Lung (tissue), 13 donors: ENCODE results near the gene CKLF. TPM values are rescaled to one million over a fixed set of nuclear protein-coding genes. Genes with fewer than 3 reads are reported as not detected.
"Not testable (repeated sequence)": the region's sequence is repeated elsewhere in the genome, so short reads cannot be mapped to it uniquely, and the experiment has no call there.

Source experiments
- ATAC-seq: fragments of 200-7000 bp; cut with Tn5 transposase; one replicate; pipeline ENCODE4 v1.9.1; 2020; ENCODE audit warnings: moderate number of reproducible peaks; ENCODE audit not compliant: insufficient read depth, low FRiP score
- DNase-seq, 3 donors: peaks; one replicate each; pipeline ENCODE4 v3.0.0-alpha.2; 2013 to 2017
- H3K27ac ChIP-seq, 2 donors: one replicate each; pipeline ENCODE4 v1.5.1; 2013; ENCODE audit warnings: mild to moderate bottlenecking in 2 of 2, moderate library complexity in 2 of 2, control low read depth in 1 of 2, inconsistent platforms in 1 of 2, low read depth in 1 of 2, low read length in 1 of 2
- H3K27me3 ChIP-seq, 3 donors: one replicate each; pipeline ENCODE4 v1.5.1; 2013; ENCODE audit warnings: low read length in 2 of 3; ENCODE audit not compliant: control insufficient read depth in 3 of 3, insufficient read depth in 3 of 3
- H3K36me3 ChIP-seq, 4 donors: one replicate each; pipeline ENCODE4 v1.5.1; 2013; ENCODE audit warnings: low read length in 4 of 4, mild to moderate bottlenecking in 1 of 4, moderate library complexity in 1 of 4; ENCODE audit not compliant: control insufficient read depth in 4 of 4, insufficient read depth in 4 of 4
- H3K4me1 ChIP-seq, 5 donors: one replicate each; pipeline ENCODE4 v1.5.1; 2013; ENCODE audit warnings: low read length in 5 of 5, mild to moderate bottlenecking in 2 of 5, moderate library complexity in 1 of 5; ENCODE audit not compliant: control insufficient read depth in 5 of 5, insufficient read depth in 5 of 5
- H3K4me3 ChIP-seq: one replicate; pipeline ENCODE4 v1.5.1; 2013; ENCODE audit warnings: mild to moderate bottlenecking, control low read depth, moderate library complexity
- H3K9ac ChIP-seq, 2 donors: one replicate each; pipeline ENCODE4 v1.5.1; 2013; ENCODE audit warnings: low read length in 2 of 2, control low read depth in 1 of 2; ENCODE audit not compliant: insufficient read depth in 1 of 2
- H3K9me3 ChIP-seq, 4 donors: one replicate each; pipeline ENCODE4 v1.5.1; 2013; ENCODE audit warnings: low read length in 3 of 4, mild to moderate bottlenecking in 1 of 4, moderate library complexity in 1 of 4; ENCODE audit not compliant: control insufficient read depth in 4 of 4, insufficient read depth in 3 of 4
- WGBS, 2 donors: extraction: QIAGEN DNeasy Blood & Tissue Kit; methylation state at CpG; one replicate each; pipeline ENCODE4 v1.1.7; 2013; 5-methylcytosine and 5-hydroxymethylcytosine counted together
- polyA plus RNA-seq, 2 donors: library from polyadenylated mRNA; stranded (reverse); fragments of 200-250 nt; gene quantifications; one replicate each; pipeline ENCODE4 v1.2.1, GENCODE V29; 2013
- small RNA-seq: library from RNA; depleted of rRNA; stranded (forward); fragments of <200 nt; gene quantifications from one replicate; pipeline ENCODE3, GENCODE V24; 2014; ENCODE audit warnings: low replicate concordance
- total RNA-seq, 2 donors: library from RNA; depleted of rRNA in 1 of 2; stranded (reverse); fragments of >200 nt in 1 of 2; gene quantifications; one replicate each; pipeline ENCODE4 v1.2.1, GENCODE V29; 2014 to 2021
- TF ChIP-seq, protein P1 (sequence below): IDR thresholded peaks from 2 replicates; pipeline ENCODE4 v1.5.1; 2012; ENCODE audit warnings: mild to moderate bottlenecking; ENCODE audit errors: control extremely low read depth, extremely low read depth
- donor health status: control.
- donor health status: control.
- donor health status: Bipolar disorder and iron deficiency.
- donor health status: healthy.
- donor health status: DM: yes; HTN: yes; CAD: no.

CKLF gene
- total and polyA plus RNA-seq, 4 donors: 43.1 to 133 (median 46.2) TPM

DNA sequence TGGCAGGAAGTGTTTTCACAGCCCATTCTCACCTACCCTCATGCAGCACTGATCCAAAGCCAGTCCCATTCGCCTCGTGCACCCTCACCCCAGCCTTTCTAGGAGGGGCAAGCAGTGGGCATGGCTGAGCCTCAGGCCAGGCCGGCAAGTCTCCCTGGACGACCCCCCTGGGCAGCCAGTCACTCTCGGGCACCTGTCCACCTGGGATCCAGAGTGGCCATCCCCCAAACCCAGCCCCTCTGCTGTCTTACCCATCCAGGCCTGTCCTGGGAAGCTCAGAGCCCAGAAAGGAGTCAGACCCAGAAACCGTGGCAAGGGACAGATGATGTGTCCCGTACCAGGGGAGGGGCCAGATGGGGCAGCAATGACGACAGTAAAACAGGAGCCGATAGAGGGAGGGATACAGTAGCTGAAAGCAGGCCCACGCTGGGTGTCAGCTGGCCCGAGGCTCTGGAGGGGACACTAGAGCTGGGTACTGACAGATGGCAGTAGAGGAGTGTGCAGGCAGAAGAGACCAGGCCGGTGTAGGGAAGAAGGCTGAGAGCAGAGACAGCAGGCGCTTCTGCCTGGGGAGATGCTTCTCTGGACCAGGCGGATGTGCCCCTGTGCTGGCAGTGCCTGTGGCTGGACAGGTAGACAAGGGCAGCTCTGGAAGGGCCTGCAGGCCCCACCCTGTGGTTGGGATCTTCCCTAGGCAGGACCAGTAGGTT lies 57.9 kb downstream of the CKLF start:
- H3K27ac ChIP-seq: no peak overlapping the region
- peaks cover 0 to 13% (median 5%) of the 10 kb centered on the region in 5 donors for H3K4me1 ChIP-seq
- H3K9ac ChIP-seq: no peak overlapping the region
- no peaks in the 10 kb centered on the region for H3K9me3 ChIP-seq
- DNase-seq (no peak), ATAC-seq (no peak)
- TF ChIP-seq, protein P1, sequence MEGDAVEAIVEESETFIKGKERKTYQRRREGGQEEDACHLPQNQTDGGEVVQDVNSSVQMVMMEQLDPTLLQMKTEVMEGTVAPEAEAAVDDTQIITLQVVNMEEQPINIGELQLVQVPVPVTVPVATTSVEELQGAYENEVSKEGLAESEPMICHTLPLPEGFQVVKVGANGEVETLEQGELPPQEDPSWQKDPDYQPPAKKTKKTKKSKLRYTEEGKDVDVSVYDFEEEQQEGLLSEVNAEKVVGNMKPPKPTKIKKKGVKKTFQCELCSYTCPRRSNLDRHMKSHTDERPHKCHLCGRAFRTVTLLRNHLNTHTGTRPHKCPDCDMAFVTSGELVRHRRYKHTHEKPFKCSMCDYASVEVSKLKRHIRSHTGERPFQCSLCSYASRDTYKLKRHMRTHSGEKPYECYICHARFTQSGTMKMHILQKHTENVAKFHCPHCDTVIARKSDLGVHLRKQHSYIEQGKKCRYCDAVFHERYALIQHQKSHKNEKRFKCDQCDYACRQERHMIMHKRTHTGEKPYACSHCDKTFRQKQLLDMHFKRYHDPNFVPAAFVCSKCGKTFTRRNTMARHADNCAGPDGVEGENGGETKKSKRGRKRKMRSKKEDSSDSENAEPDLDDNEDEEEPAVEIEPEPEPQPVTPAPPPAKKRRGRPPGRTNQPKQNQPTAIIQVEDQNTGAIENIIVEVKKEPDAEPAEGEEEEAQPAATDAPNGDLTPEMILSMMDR: no peak
- WGBS, 2 donors: 91 to 93% methylated on average over 14 of the region's 14 CpGs
- H3K36me3 ChIP-seq: peaks cover 6 to 43% (median 28%) of the 10 kb centered on the region in 4 donors
- H3K4me3 ChIP-seq: no peak overlapping the region
- H3K27me3 ChIP-seq: no peaks in the 10 kb centered on the region

DNA sequence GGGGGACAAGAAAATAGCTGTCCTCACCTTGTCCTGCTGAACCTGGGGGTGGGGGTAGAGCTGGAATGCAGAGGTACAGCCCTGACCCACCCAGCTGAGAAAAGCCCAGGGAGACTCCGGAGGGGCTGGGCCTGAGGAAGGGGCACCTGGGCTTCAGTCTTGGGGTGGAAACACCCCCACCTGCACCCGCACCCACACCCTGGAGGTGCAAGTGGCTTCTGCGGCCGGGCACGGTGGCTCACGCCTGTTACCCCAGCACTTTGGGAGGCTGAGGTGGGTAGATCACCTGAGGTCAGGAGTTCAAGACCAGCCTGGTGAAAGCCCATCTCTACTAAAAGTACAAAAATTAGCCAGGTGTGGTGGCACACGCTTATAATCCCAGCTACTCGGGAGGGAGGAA lies 59.5 kb downstream of the CKLF start:
- not testable (repeated sequence) for H3K27ac ChIP-seq, H3K4me3 ChIP-seq, DNase-seq, H3K9ac ChIP-seq, H3K9me3 ChIP-seq, H3K4me1 ChIP-seq, H3K27me3 ChIP-seq, ATAC-seq
- WGBS, 2 donors: 85 to 95% methylated on average over 8 of the region's 8 CpGs
- H3K36me3 ChIP-seq: peaks cover 6 to 43% (median 28%) of the 10 kb centered on the region in 4 donors

DNA sequence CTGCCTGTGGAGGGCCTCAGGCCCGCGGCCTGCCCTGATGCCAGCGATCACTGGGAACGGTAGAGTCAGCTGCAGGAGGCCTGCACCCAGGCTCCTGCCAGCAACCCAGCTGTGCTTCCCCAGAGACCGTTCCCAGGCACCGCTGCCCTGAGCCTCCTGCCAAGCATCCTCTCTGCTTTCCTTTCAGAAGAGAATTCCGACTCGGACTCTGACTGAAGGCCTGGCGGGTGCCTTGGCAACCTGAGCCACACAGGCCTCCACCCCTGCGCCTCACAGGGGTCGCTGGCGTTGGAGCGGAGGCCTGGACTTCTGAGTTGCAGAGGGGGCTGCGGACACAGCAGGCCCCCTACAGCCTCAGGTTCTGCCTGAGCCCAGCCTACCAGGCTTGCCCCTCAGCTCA lies 60.0 kb downstream of the CKLF start:
- Histone ChIP-seq H3K9ac (no peak overlapping the region), H3K9me3 (no peaks in the 10 kb centered on the region), H3K4me1 (peaks cover 0 to 5% (median 3%) of the 10 kb centered on the region in 5 donors), H3K27ac (no peak overlapping the region), H3K4me3 (no peak overlapping the region), H3K27me3 (no peaks in the 10 kb centered on the region), H3K36me3 (peaks cover 6 to 43% (median 28%) of the 10 kb centered on the region in 4 donors)
- no peak for DNase-seq
- WGBS, 2 donors: 87 to 88% methylated on average over 14 of the region's 14 CpGs
- TF ChIP-seq, protein P1: no peak
- no peak for ATAC-seq

DNA sequence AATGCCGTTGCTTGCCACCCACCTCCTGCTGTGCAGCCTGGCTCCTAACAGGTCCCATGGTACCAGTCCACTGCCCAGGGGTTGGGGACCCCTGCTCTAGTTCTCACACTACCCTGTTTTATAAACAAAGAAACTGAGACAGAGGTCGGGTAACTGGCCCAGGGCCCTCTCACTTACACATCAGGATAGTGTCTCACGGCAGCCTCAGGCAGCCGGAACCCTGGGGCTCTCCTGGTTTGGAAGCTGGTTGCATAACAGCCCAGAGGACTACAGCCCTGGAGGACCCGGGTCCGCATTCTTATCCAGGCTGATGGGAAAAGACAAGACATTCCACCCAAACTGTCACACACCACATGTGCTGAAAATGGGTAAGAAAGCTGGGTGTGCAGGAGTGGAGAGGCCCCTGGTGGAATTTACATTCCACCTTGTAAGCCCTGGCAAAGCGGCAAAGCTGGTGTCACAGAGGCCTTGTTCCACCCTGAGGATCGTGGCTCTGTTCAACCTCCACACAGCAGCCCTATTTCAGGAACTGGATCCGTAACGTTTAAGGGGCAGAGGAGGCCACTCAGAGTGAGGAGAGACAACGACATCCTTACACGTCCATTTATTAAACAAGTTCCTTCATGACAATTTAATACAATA lies 61.9 kb downstream of the CKLF start:
- Histone ChIP-seq H3K9me3 (no peaks in the 10 kb centered on the region), H3K27me3 (no peaks in the 10 kb centered on the region), H3K4me1 (peaks cover 0 to 2% (median 0%) of the 10 kb centered on the region in 5 donors), H3K9ac (no peak overlapping the region), H3K27ac (no peak overlapping the region), H3K36me3 (peaks cover 6 to 39% (median 23%) of the 10 kb centered on the region in 4 donors), H3K4me3 (no peak overlapping the region)
- TF ChIP-seq, protein P1: no peak
- ATAC-seq (no peak), DNase-seq (no peak)
- WGBS, 2 donors: 87 to 93% methylated on average over 12 of the region's 12 CpGs

Small RNA genes lying within 50 kb of the gene (small RNA-seq; reads per million reads assigned to genes)
- gene CKLF-CMTM1: not detected

Other genes starting within 250 kb of the CKLF start
- 100 to 1,000 TPM in 1 of 2 donors, 10 to 100 TPM in 1; 80.2 to 196 TPM for gene CDH5, start 185.9 kb upstream of the CKLF start, total RNA-seq
- 10 to 100 TPM; 29.9 to 82.1 TPM for gene CDH5, start 185.9 kb upstream of the CKLF start, polyA plus RNA-seq
- gene BEAN1, start 125.3 kb upstream of the CKLF start, total RNA-seq: 1 to 10 TPM in 1 of 2 donors, under 1 TPM in 1; 0.31 to 3.2 TPM
- under 1 TPM; 0.16 to 0.20 TPM for gene BEAN1, start 125.3 kb upstream of the CKLF start, polyA plus RNA-seq
- gene TK2, start 2.5 kb upstream of the CKLF start, total RNA-seq: 10 to 100 TPM; 33.2 to 37.7 TPM
- gene TK2, start 2.5 kb upstream of the CKLF start, polyA plus RNA-seq: 10 to 100 TPM; 13.1 to 16.8 TPM
- 1 to 10 TPM; 3.7 to 7.5 TPM for gene CMTM1, start 13.9 kb downstream of the CKLF start, total RNA-seq
- gene CMTM1, start 13.9 kb downstream of the CKLF start, polyA plus RNA-seq: 1 to 10 TPM in 1 of 2 donors, under 1 TPM in 1; 0.41 to 2.0 TPM
- gene CMTM2, start 26.9 kb downstream of the CKLF start, total RNA-seq: 1 to 10 TPM; 2.2 to 3.7 TPM
- gene CMTM2, start 26.9 kb downstream of the CKLF start, polyA plus RNA-seq: 10 to 100 TPM in 1 of 2 donors, 1 to 10 TPM in 1; 2.0 to 14.1 TPM
- 10 to 100 TPM; 28.1 to 34.6 TPM for gene CMTM3, start 52.1 kb downstream of the CKLF start, total RNA-seq
- 10 to 100 TPM; 19.8 to 46.4 TPM for gene CMTM3, start 52.1 kb downstream of the CKLF start, polyA plus RNA-seq
- gene CMTM4, start 144.2 kb downstream of the CKLF start, total RNA-seq: 10 to 100 TPM; 38.0 to 78.0 TPM
- gene CMTM4, start 144.2 kb downstream of the CKLF start, polyA plus RNA-seq: 10 to 100 TPM; 24.3 to 26.1 TPM
- 100 to 1,000 TPM; 140 to 147 TPM for gene DYNC1LI2, start 199.0 kb downstream of the CKLF start, total RNA-seq
- 10 to 100 TPM; 40.7 to 48.8 TPM for gene DYNC1LI2, start 199.0 kb downstream of the CKLF start, polyA plus RNA-seq
- not detected for gene TERB1, start 249.0 kb downstream of the CKLF start, total RNA-seq
- gene TERB1, start 249.0 kb downstream of the CKLF start, polyA plus RNA-seq: not detected